Pancreas (tissue), 10 donors: ENCODE results near the gene S100A12. TPM values are rescaled to one million over a fixed set of nuclear protein-coding genes. Genes with fewer than 3 reads are reported as not detected.

ENCODE experiments used
- ATAC-seq, 4 donors: fragments of 200-7000 bp; cut with Tn5 transposase; one replicate each; pipeline versions ENCODE4 v1.8.0 to v1.9.1; 2020; ENCODE audit warnings: mild to moderate bottlenecking in 4 of 4, moderate library complexity in 4 of 4
- DNase-seq, 6 donors: peaks; one replicate each; pipeline ENCODE4 v3.0.0-alpha.2; 2020
- FAIRE-seq: peaks from 2 replicates; lab custom pipeline; 2012; peaks lifted over from hg19 to GRCh38; lab: Jason Lieb, UNC
- H3K27ac ChIP-seq, 4 donors: fragments of 200-600 bp; sonication (generic); 1 replicate in 3 of 4; 2 replicates in 1 of 4; pipeline versions ENCODE4 v1.5.0 to v1.8.0; 2020
- H3K27me3 ChIP-seq, 4 donors: fragments of 200-600 bp; one replicate each; pipeline ENCODE4 v1.8.0; 2021
- H3K36me3 ChIP-seq, 3 donors: fragments of 200-600 bp; sonication (generic) in 1 of 3; one replicate each; pipeline versions ENCODE4 v1.5.0 to v1.8.0; 2020 to 2021
- H3K4me1 ChIP-seq, 3 donors: fragments of 200-600 bp; one replicate each; pipeline ENCODE4 v1.8.0; 2021
- H3K4me3 ChIP-seq, 4 donors: fragments of 200-600 bp; sonication (generic) in 2 of 4; one replicate each; pipeline versions ENCODE4 v1.5.0 to v1.8.0; 2020 to 2021
- H3K9me3 ChIP-seq, 4 donors: fragments of 200-600 bp; one replicate each; pipeline ENCODE4 v1.8.0; 2021
- CTCF ChIP-seq, 4 donors: fragments of 200-600 bp; sonication (generic) in 3 of 4; IDR thresholded peaks; one replicate each; pipeline versions ENCODE4 v1.5.0 to v1.8.0; 2021; ENCODE audit warnings: antibody characterized with exemption in 4 of 4
- WGBS, 2 donors: extraction: QIAGEN DNeasy Blood & Tissue Kit; methylation state at CpG; one replicate each; pipeline ENCODE4 v1.1.7; 2013; 5-methylcytosine and 5-hydroxymethylcytosine counted together
- intact Hi-C, 3 donors: fragments of 100-400 bp; cut with DNase I; formaldehyde crosslinking; loops; one replicate each; pipeline versions ENCODE4 v1.11.1 to v1.14.2; 2022
- polyA plus RNA-seq, 2 donors: library from polyadenylated mRNA; stranded (reverse); fragments of 200-250 nt; gene quantifications; one replicate each; pipeline ENCODE4 v1.2.3, GENCODE V29; 2013
- total RNA-seq, 6 donors: library from RNA; stranded (reverse); fragmentation: NEBNext Ultra II Directional in 4 of 6; extraction: Animal tissue kit (Norgen Biotek cat#: 25700) in 4 of 6; gene quantifications; one replicate each; pipeline versions ENCODE4 v1.2.1 to v1.2.4, GENCODE V29; 2021 to 2023
- donor health status: healthy with polysubstance abuse.
- donor health status: DM: no; HTN: no; CAD: no; lungs with moderate emphysema.
- donor health status: DM: no; HTN: no; CAD: no.
- donor health status: control.
- donor health status: control.
- donor health status: Bipolar disorder and iron deficiency.
- donor health status: DM: yes; HTN: yes; CAD: no.
- donor health status: DM: no; HTN: no; CAD: no.
- donor health status: DM: no; HTN: no; CAD: no.
- donor health status: DM: yes; HTN: yes; CAD: no.

S100A12 gene
- total and polyA plus RNA-seq, 8 donors, result 0.44 to 5.2 (median 1.8) TPM; not detected in 1

- FAIRE-seq, result no peak
- DNase-seq, result no peak
- no peak for ATAC-seq
- H3K4me1 ChIP-seq, result no peaks in the 10 kb centered on the region
- no peak for TF ChIP-seq CTCF (IDR thresholded peaks at IDR 0.05)
- H3K27me3 ChIP-seq, result no peaks in the 10 kb centered on the region
- 50 to 62% methylated on average over 6 of the region's 6 CpGs for WGBS, 2 donors
- no peaks in the 10 kb centered on the region for H3K9me3 ChIP-seq
- no peaks in the 10 kb centered on the region for H3K36me3 ChIP-seq
- no peak overlapping the region for H3K27ac ChIP-seq
- no peak overlapping the region for H3K4me3 ChIP-seq
- intact Hi-C loops, result no loop called here
Measured at GRCh38 chr1:153395776-153396175, 20.4 kb upstream of the S100A12 start.

DNA sequence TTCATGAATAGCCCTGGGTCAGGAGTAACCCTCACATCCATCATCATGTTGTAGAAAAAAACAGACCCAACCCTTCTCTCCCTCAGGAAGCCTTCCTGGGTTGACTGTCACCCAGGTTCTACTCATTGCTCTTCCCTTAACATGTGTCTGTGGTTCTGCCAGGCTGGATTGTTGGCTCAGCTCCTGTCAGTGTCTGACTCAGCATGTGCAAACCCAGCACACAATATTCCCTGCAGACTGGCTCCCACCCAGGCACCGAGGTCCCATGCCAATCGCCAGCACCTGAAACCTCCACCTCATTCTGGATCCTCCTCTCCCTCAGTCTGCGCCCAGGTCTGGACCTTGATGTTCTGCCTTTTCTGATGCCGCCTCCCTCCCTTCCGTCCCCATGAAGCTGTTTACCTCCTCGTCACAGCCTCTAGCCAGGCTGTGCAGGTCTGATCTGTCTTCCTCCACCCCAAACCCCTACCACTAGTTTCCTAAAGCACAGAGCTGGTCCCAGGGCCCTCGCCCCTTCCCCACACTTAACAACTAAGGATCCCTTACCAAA lies 19.8 kb upstream of the S100A12 start:
- no peaks in the 10 kb centered on the region for H3K4me1 ChIP-seq
- H3K36me3 ChIP-seq, result no peaks in the 10 kb centered on the region
- H3K27me3 ChIP-seq, result no peaks in the 10 kb centered on the region
- no peaks in the 10 kb centered on the region for H3K9me3 ChIP-seq
- DNase-seq (no peak), ATAC-seq (no peak), FAIRE-seq (no peak)
- no peak for TF ChIP-seq CTCF (IDR thresholded peaks at IDR 0.05)
- intact Hi-C loops, result no loop called here
- H3K4me3 ChIP-seq, result no peak overlapping the region
- no peak overlapping the region for H3K27ac ChIP-seq
- 48 to 53% methylated on average over 7 of the region's 7 CpGs for WGBS, 2 donors

DNA sequence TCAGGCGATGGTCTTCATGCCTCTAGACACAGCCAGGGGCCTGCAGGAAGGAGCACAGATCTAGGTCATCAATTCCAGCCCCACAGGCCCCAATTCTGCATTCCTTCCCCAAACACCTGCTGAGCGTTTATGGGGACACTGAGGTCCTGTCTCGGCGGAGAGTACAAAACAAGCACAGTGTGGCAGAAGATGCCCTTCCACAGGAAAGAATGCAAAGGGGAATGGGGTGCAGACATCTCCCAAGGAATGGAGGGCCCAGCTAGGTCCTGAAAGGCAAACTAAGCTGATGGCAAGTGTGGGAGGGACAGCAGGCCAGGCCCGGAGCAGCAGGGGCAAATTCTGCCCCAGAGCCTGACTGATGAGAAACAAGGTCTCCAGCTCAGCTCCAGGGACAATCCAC lies 19.0 kb upstream of the S100A12 start:
- DNase-seq, result no peak
- Histone ChIP-seq H3K27me3 (no peaks in the 10 kb centered on the region), H3K27ac (no peak overlapping the region), H3K4me1 (no peaks in the 10 kb centered on the region), H3K36me3 (no peaks in the 10 kb centered on the region), H3K4me3 (no peak overlapping the region), H3K9me3 (no peaks in the 10 kb centered on the region)
- ATAC-seq, result no peak
- no peak for TF ChIP-seq CTCF (IDR thresholded peaks at IDR 0.05)
- WGBS, 2 donors, result 50 to 66% methylated on average over 5 of the region's 5 CpGs
- intact Hi-C loops, result no loop called here
- no peak for FAIRE-seq

DNA sequence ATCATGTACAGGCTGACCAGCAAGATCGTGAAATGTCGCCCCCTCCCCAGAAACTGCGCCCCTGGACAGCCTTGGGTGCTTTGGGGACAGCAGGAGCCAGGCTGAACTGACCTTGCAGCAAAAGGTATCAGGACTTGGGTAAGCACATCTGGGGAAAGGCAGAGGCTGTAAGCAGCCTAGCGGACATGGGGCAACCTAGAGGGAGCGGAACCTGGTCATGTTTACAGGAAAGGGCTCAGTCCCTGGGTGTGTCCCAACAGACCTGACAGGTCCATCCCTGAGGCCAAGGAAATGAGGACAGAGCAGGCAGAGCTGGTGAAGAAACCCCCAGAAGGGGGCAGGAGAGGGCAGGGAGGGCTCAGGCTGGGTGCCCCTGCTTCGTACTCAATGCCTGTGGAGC lies 18.5 kb upstream of the S100A12 start:
- ATAC-seq (no peak), FAIRE-seq (no peak), DNase-seq (no peak)
- no peak overlapping the region for H3K27ac ChIP-seq
- no peaks in the 10 kb centered on the region for H3K36me3 ChIP-seq
- H3K27me3 ChIP-seq, result no peaks in the 10 kb centered on the region
- intact Hi-C loops, result no loop called here
- no peak overlapping the region for H3K4me3 ChIP-seq
- H3K4me1 ChIP-seq, result no peaks in the 10 kb centered on the region
- no peaks in the 10 kb centered on the region for H3K9me3 ChIP-seq
- 61 to 70% methylated on average over 6 of the region's 6 CpGs for WGBS, 2 donors
- no peak for TF ChIP-seq CTCF (IDR thresholded peaks at IDR 0.05)

DNA sequence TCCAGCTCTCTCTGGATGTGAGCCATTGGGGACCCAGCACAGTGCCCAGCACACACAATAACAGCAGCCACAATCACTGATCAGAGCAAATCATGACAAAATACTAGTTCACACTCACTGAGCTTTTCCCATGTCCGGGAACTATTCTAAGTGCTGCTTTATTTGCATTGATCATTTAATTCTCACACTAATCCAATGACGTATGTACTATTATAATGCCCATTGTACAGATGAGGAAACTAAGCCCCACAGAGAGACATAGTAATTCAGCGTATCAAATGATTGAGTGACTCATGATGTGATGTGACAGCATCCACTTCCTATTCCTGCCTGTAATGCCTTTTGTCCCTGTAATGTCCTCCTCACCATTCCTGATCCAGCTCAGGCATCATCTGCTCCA lies 17.4 kb upstream of the S100A12 start:
- 58 to 68% methylated on average over 3 of the region's 3 CpGs for WGBS, 2 donors
- FAIRE-seq (no peak), ATAC-seq (no peak), DNase-seq (no peak)
- H3K27ac ChIP-seq, result no peak overlapping the region
- no peak overlapping the region for H3K4me3 ChIP-seq
- intact Hi-C loops, result no loop called here
- H3K27me3 ChIP-seq, result no peaks in the 10 kb centered on the region
- H3K36me3 ChIP-seq, result no peaks in the 10 kb centered on the region
- no peaks in the 10 kb centered on the region for H3K4me1 ChIP-seq
- H3K9me3 ChIP-seq, result no peaks in the 10 kb centered on the region
- TF ChIP-seq CTCF (IDR thresholded peaks at IDR 0.05), result no peak
